ENCODE measurements around the gene NCOR2.

- TF ChIP-seq CTCF (IDR thresholded peaks at IDR 0.05; ENCODE audit: low read depth, low read length), result no peak
- no peak for TF ChIP-seq POLR2A (IDR thresholded peaks at IDR 0.05; ENCODE audit: extremely low read depth, insufficient read length)
- TF ChIP-seq MAX (IDR thresholded peaks at IDR 0.05; ENCODE audit: low read depth, low read length), result no peak
- no peak for TF ChIP-seq MYC (IDR thresholded peaks at IDR 0.05; ENCODE audit: low read depth, low read length)
Observed at GRCh38 chr12:124577986-124578385, 10.6 kb upstream of the NCOR2 start.

Measured in NB4 (cell line).